Neural cell (in vitro differentiated cells): ENCODE measurements around the gene SPACA9.

ENCODE experiments used
- CTCF ChIP-seq: fragments of 450-650 bp; IDR thresholded peaks from 2 replicates; pipeline ENCODE4 v1.5.1; 2014; ENCODE audit warnings: antibody characterized with exemption, mild to moderate bottlenecking, moderate library complexity; ENCODE audit not compliant: poor library complexity, severe bottlenecking
- EP300 ChIP-seq: fragments of 450-650 bp; conservative IDR thresholded peaks from 2 replicates; pipeline ENCODE4 v1.6.1; 2014; ENCODE audit warnings: antibody characterized with exemption, mild to moderate bottlenecking, moderate library complexity; ENCODE audit not compliant: poor library complexity, severe bottlenecking
- EZH2 ChIP-seq: fragments of 200-600, 300-800 bp; shearing (Covaris generic), sonication (generic); IDR thresholded peaks from 2 replicates; pipeline ENCODE4 v1.6.1; 2014; ENCODE audit warnings: antibody characterized with exemption, low read length, borderline replicate concordance, mild to moderate bottlenecking; ENCODE audit not compliant: insufficient read depth, poor library complexity, severe bottlenecking
- POLR2AphosphoS5 ChIP-seq: IDR thresholded peaks from 2 replicates; pipeline ENCODE4 v1.6.1; 2012
- SMC3 ChIP-seq: fragments of 450-650 bp; conservative IDR thresholded peaks from 2 replicates; pipeline ENCODE4 v1.6.1; 2014; ENCODE audit warnings: antibody characterized with exemption, mild to moderate bottlenecking, moderate library complexity; ENCODE audit not compliant: poor library complexity
- TAF1 ChIP-seq: IDR thresholded peaks from 2 replicates; pipeline ENCODE4 v1.6.1; 2012; ENCODE audit warnings: low read depth

DNA sequence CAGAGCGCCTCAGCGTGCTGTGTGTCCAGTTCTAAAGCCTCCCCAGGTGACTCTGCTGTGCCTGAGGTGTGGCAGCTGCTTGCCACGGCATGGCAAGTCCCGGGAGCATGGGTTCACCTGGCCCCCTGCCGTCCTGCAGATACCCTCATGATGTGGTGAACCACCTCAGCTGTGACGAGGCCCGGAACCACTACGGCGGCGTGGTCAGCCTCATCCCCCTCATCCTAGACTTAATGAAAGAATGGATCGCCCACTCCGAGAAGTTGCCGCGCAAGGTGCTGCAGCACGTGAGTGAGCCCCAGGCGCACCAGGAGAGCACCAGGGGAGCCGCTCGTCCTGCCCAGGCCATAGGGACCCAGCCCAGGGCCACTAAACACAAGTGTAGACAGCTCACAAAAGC lies 9.5 kb downstream of the SPACA9 start:
- TF ChIP-seq CTCF (no peak), POLR2AphosphoS5 (no peak), EZH2 (no peak), TAF1 (no peak), SMC3 (no peak), EP300 (no peak)
